DND-41 (cell line): ENCODE data around the gene CAAP1.

Experiments used
- ATAC-seq: fragments of 200-7000 bp; cut with Tn5 transposase; 3 replicates; pipeline ENCODE4 v1.9.1; 2021; ENCODE audit warnings: low read depth; ENCODE audit not compliant: insufficient read depth
- DNase-seq: peaks from one replicate; pipeline ENCODE4 v3.0.0-alpha.2; 2020
- H2AFZ ChIP-seq: 2 replicates; pipeline ENCODE4 v1.6.0; 2012; ENCODE audit warnings: low read depth, low read length
- H3K27ac ChIP-seq: 2 replicates; pipeline ENCODE4 v1.5.1; 2012; ENCODE audit warnings: low read length, inconsistent platforms
- H3K27me3 ChIP-seq: fragments of 200-600 bp; sonication (generic); 2 replicates; pipeline ENCODE4 v1.6.0; 2012; ENCODE audit warnings: low read length, mild to moderate bottlenecking, inconsistent platforms; ENCODE audit not compliant: insufficient read depth, poor library complexity
- H3K36me3 ChIP-seq: 2 replicates; pipeline ENCODE4 v1.5.1; 2012; ENCODE audit warnings: low read length, inconsistent platforms; ENCODE audit not compliant: insufficient read depth
- H3K4me1 ChIP-seq: 2 replicates; pipeline ENCODE4 v1.5.1; 2012; ENCODE audit warnings: mild to moderate bottlenecking, low read length; ENCODE audit not compliant: insufficient read depth
- H3K4me2 ChIP-seq: 2 replicates; pipeline ENCODE4 v1.6.0; 2012; ENCODE audit warnings: mild to moderate bottlenecking, moderate library complexity, low read length, inconsistent platforms; ENCODE audit not compliant: insufficient read depth
- H3K4me3 ChIP-seq, 2 experiments: fragments of 200-600 bp in 1 of 2; shearing (Covaris generic) in 1 of 2; 2 replicates each; pipeline ENCODE4 v1.5.1; 2012 to 2016; ENCODE audit warnings: inconsistent platforms in 2 of 2, low read length in 2 of 2, mild to moderate bottlenecking in 2 of 2, low read depth in 1 of 2, moderate library complexity in 1 of 2
- H3K79me2 ChIP-seq: 2 replicates; pipeline ENCODE4 v1.6.0; 2012; ENCODE audit warnings: low read length, inconsistent platforms; ENCODE audit not compliant: insufficient read depth
- H3K9ac ChIP-seq: 2 replicates; pipeline ENCODE4 v1.6.0; 2012; ENCODE audit warnings: low read depth, mild to moderate bottlenecking, inconsistent platforms, low read length, moderate library complexity
- H3K9me3 ChIP-seq: 2 replicates; pipeline ENCODE4 v1.5.1; 2012; ENCODE audit warnings: low read length, moderate library complexity, mild to moderate bottlenecking, inconsistent platforms; ENCODE audit not compliant: insufficient read depth, severe bottlenecking
- H4K20me1 ChIP-seq: 2 replicates; pipeline ENCODE4 v1.6.0; 2012; ENCODE audit warnings: low read length; ENCODE audit not compliant: insufficient read depth
- EZH2 ChIP-seq: IDR thresholded peaks from 3 replicates; pipeline ENCODE4 v1.6.1; 2012; ENCODE audit warnings: borderline replicate concordance, low read depth, mild to moderate bottlenecking, moderate library complexity, low read length, inconsistent platforms; ENCODE audit not compliant: severe bottlenecking
- TF ChIP-seq, protein P1 (sequence below): IDR thresholded peaks from 2 replicates; pipeline ENCODE4 v1.5.1; 2012; ENCODE audit warnings: borderline replicate concordance, low read length, moderate library complexity, mild to moderate bottlenecking; ENCODE audit not compliant: poor library complexity, severe bottlenecking; ENCODE audit errors: extremely low read depth

Gene CAAP1

DNA sequence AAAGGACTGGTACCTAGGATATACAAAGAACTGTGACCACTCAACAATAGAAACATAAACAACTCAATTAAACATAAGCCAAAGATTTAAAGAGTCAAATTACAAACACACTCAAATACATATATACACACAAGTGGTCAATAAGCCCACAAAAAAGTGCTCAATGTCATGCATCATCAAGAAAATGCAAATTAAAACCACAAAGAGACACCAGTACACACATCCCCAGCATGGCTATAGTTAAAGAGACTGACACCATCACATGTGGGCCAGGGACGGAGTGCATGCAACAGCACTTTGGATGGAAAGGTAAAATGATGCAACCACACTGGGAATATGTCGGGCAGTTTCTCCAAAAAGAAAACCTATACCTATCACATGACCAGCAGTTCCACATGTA lies 89.7 kb downstream of the CAAP1 start:
- Histone ChIP-seq H3K79me2 (no peaks in the 10 kb centered on the region), H3K9me3 (no peaks in the 10 kb centered on the region), H3K4me1 (no peaks in the 10 kb centered on the region), H2AFZ (no peak overlapping the region), H3K27me3 (no peaks in the 10 kb centered on the region), H3K4me2 (no peak overlapping the region), H3K36me3 (no peaks in the 10 kb centered on the region), H4K20me1 (no peaks in the 10 kb centered on the region), H3K9ac (no peak overlapping the region), H3K27ac (no peak overlapping the region), H3K4me3 (no peak overlapping the region)
- ATAC-seq (no peak), DNase-seq (no peak)
- TF ChIP-seq, protein P1, sequence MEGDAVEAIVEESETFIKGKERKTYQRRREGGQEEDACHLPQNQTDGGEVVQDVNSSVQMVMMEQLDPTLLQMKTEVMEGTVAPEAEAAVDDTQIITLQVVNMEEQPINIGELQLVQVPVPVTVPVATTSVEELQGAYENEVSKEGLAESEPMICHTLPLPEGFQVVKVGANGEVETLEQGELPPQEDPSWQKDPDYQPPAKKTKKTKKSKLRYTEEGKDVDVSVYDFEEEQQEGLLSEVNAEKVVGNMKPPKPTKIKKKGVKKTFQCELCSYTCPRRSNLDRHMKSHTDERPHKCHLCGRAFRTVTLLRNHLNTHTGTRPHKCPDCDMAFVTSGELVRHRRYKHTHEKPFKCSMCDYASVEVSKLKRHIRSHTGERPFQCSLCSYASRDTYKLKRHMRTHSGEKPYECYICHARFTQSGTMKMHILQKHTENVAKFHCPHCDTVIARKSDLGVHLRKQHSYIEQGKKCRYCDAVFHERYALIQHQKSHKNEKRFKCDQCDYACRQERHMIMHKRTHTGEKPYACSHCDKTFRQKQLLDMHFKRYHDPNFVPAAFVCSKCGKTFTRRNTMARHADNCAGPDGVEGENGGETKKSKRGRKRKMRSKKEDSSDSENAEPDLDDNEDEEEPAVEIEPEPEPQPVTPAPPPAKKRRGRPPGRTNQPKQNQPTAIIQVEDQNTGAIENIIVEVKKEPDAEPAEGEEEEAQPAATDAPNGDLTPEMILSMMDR, result no peak
- TF ChIP-seq EZH2, result no peak

- TF ChIP-seq, protein P1, result no peak
- TF ChIP-seq EZH2, result no peak
- Histone ChIP-seq H4K20me1 (no peaks in the 10 kb centered on the region), H3K4me1 (no peaks in the 10 kb centered on the region), H3K4me3 (no peak overlapping the region), H3K27me3 (no peaks in the 10 kb centered on the region), H2AFZ (no peak overlapping the region), H3K27ac (no peak overlapping the region), H3K79me2 (no peaks in the 10 kb centered on the region), H3K4me2 (no peak overlapping the region), H3K9ac (no peak overlapping the region), H3K36me3 (no peaks in the 10 kb centered on the region), H3K9me3 (no peaks in the 10 kb centered on the region)
- DNase-seq (no peak), ATAC-seq (no peak)
Measured at GRCh38 chr9:26801772-26802171, 90.8 kb downstream of the CAAP1 start.

- Histone ChIP-seq H3K27ac (no peak overlapping the region), H3K4me2 (no peak overlapping the region), H3K9me3 (no peaks in the 10 kb centered on the region), H3K36me3 (no peaks in the 10 kb centered on the region), H3K9ac (no peak overlapping the region), H3K27me3 (no peaks in the 10 kb centered on the region), H4K20me1 (no peaks in the 10 kb centered on the region), H3K4me3 (no peak overlapping the region), H2AFZ (no peak overlapping the region), H3K4me1 (no peaks in the 10 kb centered on the region), H3K79me2 (no peaks in the 10 kb centered on the region)
- no peak for DNase-seq
- TF ChIP-seq, protein P1, result no peak
- ATAC-seq, result no peak
Measured at GRCh38 chr9:26800322-26800721, 92.3 kb downstream of the CAAP1 start.

- no peak overlapping the region for H3K4me2 ChIP-seq
- H3K9ac ChIP-seq, result no peak overlapping the region
- TF ChIP-seq EZH2, result no peak
- TF ChIP-seq, protein P1, result no peak
- no peaks in the 10 kb centered on the region for H3K4me1 ChIP-seq
- no peaks in the 10 kb centered on the region for H3K79me2 ChIP-seq
- no peak overlapping the region for H3K4me3 ChIP-seq
- no peak overlapping the region for H3K27ac ChIP-seq
- H3K9me3 ChIP-seq, result no peaks in the 10 kb centered on the region
- DNase-seq, result no peak
- no peak for ATAC-seq
- no peaks in the 10 kb centered on the region for H3K36me3 ChIP-seq
- H3K27me3 ChIP-seq, result no peaks in the 10 kb centered on the region
- H2AFZ ChIP-seq, result no peak overlapping the region
- H4K20me1 ChIP-seq, result no peaks in the 10 kb centered on the region
Measured at GRCh38 chr9:26791274-26791673, 101.3 kb downstream of the CAAP1 start.
